ENCODE measurements around the gene PKP2.

Gene PKP2

DNA sequence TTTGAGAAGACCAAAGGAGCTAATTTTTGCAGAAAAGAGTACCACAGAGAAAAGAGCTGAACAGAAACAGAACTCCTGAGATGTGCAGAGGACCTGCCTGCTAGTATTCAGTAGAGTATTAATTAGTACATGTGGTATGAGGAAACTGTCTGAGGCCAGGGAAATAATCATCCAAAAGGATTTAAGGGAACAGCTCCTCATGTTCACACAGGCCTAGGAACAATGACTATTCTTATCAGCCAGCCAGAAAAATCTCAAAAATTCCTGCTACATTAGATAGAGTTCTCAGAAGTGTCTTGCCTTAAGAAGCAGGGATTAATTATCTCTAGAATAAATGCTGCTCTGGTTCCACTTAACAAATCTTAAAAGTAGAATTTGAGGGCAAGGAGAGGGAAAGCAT, 36.4 kb downstream of the PKP2 start:
- no peak for DNase-seq

DNA sequence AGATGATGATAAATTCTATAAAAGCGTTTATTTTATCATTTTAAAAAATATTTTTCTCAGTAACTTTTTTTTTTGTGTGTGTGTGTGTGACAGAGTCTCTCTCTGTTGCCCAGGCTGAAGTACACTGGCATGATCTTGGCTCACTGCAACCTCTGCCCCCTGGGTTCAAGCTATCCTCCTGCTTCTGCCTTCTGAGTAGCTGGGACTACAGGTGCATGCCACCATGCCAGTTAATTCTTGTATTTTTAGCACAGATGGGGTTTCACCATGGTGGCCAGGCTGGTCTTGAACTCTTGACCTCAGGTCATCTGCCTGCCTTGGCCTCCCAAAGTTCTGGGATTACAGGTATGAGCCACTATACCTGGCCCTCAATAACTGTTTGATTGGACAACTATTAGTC, 37.2 kb downstream of the PKP2 start:
- DNase-seq = no peak

DNA sequence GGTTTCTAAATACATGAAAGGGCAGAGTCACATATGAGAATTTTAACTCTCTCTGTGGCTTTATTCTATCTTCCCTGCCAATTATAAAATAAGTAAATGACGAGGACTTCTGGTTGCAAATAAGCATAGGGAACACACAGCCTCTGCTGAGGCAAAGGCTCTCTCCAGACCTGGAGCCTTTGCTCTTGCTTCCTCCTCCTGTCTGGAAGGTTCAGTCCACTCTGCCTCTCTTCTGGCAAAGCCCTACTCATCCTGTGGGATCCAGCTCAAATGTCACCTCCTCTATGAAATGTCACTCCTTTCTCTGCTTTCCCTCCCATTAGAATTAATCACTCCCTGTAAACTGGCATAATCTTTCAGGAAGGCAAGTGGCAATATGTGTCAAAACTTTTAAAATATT, 41.9 kb downstream of the PKP2 start:
- no peak for DNase-seq

DNA sequence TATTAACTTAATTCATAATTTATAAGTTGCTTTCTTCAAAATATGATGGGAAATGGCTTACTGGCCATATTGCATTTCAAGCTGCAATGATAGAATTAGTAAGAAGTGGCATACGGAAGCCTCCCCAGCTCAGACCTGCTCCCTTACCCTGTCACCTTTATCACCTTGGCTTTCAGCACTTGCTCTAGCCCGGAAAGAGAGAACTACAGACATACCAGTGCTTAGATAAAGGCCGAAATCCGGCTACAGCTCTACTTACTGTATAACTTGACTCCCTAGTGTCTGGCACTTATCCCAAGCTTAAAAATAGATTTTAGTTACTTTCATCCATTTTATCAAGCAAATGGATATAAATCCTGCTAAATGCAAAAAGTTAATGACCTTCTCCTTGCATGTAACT, 42.5 kb downstream of the PKP2 start:
- DNase-seq = no peak

- no peak for DNase-seq
Observed at GRCh38 chr12:32847287-32847686, 49.3 kb downstream of the PKP2 start.

GRCh38 chr12:32846053-32846452, 50.5 kb downstream of the PKP2 start:
- no peak for DNase-seq

DNA sequence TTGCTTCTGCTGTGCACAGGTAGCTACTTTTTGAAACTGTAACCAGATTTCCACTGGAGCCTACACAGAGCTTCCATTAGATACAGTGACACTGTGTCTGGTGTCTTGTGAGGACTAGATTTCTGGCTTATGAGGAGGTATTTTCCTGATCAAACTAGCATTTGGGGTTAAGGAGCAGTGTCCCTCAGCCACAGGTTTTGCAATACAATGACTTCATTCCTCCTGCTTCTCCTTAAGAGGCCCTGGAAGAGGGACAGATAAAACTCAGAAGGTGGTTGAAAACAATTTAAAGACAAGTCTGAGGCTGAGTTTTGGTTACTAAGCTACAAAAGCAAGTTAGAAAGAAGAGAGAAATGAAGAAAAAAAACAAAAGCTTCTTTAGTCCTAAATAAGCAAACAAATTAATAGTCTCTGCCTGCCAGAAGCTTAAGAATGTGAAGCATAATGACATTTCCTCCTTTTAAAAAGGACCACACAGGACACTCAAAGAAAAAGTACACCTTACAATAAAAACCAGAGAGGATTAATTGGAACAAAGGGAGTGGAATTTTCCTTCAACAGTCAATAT, 53.0 kb downstream of the PKP2 start:
- no peak for DNase-seq

DNA sequence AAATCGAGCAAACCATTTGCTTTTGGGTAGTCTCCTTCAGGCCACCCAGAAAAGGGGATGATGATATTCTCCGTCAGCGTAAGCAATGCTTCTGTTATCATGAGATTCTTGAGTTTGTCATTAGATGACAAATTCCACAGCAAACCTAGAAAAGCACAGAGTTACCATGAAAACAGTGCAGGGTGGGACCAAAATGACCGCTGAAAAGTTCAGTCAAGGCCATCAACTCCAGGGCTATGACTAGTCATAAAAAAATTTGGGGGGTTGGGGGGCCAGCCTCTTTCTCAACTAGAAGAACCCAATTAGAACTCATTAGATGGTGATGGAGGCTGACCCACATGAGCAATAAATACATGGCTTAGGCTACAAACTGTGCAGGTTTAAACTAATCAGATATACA, 55.5 kb downstream of the PKP2 start:
- no peak for DNase-seq

GRCh38 chr12:32839828-32840227, 56.7 kb downstream of the PKP2 start:
- no peak for DNase-seq

DNA sequence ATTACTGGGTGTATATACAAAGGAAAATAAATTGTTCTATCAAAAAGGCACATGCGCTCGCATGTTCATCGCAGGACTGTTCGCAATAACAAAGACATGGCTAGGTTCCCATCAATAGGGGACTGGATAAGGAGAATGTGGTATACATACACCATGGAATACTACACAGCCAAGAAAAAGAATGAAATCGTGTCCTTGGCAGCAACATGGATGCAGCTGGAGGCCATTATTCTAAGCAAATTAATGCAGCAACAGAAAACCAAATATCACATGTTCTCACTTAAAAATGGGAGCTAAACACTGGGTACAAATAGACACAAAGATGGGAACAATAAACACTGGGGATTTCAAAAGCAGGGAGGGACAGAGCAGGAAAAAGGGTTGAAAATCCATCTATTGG, 58.6 kb downstream of the PKP2 start:
- no peak for DNase-seq

DNA sequence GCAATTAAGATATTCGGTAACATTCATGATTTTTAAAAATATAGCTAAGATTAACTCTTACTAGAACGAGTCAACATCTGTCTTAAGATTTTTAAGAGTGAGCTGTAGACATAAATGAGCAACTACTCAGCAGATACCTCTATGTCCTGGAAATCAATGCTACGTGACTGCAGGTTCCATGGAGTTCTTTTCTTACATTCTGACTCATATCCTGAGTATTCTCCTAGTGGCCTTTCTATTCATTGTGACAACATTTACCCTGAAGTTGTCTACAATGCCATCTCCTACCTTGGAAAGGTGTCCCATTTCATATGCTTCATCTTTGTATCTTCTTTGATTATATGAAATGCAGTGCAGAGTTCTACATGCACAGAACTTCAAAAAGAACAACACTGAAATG, 59.9 kb downstream of the PKP2 start:
- no peak for DNase-seq

- no peak for DNase-seq
Observed at GRCh38 chr12:32834122-32834521, 62.5 kb downstream of the PKP2 start.

- DNase-seq = no peak
Observed at GRCh38 chr12:32828552-32828951, 68.0 kb downstream of the PKP2 start.

- DNase-seq = no peak
Observed at GRCh38 chr12:32828120-32828519, 68.5 kb downstream of the PKP2 start.

- DNase-seq = no peak
Observed at GRCh38 chr12:32826807-32827412, 69.7 kb downstream of the PKP2 start.

DNA sequence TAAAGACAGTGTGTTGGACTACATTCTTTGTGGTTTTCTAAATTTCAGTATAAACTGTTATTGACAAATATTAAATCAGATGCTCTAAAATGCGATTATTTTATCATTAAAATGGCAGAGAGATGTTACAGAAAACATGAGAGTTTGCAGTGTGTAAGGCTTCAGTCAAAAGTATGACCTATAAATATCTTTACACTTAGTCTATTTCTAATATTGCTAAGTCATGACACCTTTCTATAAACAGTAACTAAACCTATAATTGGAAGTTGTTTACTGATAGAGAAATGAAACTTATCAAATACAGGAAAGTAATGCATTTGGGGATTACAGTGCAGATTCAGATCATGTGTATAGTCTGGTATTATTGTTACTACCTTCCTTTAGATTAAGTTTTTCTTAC, 72.0 kb downstream of the PKP2 start:
- no peak for DNase-seq

DNA sequence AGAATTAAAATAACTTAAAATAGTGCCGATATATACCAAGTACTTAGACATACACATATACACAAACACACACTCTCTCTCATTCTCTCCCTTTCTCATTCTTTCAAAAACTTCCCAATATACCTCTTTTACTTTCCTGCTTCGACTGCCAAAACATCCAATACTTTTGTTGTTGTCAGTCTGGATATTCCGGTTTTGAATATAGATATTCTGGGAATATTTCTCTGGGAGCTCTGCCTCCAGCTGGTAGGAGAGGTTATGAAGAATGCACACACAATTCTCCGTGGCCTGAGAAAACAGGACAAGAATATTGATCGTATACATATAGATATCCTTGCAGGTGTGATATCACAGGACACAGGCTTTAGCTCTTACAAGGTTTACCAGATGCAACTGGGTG, 74.2 kb downstream of the PKP2 start:
- DNase-seq = no peak

- DNase-seq = no peak
Observed at GRCh38 chr12:32821710-32822109, 74.9 kb downstream of the PKP2 start.

DNA sequence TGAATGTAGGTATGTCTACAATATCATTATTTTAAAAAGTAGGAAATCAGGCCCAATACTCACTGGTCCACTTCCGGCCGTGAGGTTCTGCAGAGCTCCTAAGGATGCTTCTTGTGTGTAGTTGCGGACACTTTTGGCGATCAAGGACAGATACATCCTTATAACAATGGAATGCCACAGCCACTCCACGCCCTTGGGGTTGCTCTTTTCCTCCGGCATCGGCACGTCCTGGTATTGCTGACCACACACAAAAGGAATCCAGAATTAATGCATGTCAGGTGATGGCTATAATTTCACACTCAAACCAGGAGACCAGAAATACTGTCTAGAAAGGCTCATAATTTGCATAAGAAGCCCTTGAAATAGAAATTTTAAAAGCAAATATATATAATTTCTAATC, 75.3 kb downstream of the PKP2 start:
- no peak for DNase-seq

- no peak for DNase-seq
Observed at GRCh38 chr12:32820376-32820931, 76.1 kb downstream of the PKP2 start.

DNA sequence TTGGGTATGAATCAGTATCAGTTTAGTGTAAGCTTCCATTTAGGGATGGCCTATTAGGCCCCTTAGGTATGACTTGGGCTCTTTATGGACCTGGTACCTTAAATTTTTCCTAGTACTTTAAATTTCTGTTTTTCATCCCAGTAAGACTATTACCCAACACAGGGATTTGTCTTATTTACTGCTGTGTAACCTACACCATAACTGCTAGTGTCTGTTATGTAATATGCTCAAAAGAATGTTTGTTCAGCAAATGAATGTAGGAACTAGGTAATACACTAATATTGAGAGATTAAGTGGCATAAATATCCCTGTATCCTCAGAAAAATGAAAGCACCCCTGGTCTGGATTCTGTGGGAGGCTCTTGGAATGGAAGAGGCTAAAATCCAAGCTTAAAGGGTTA, 77.2 kb downstream of the PKP2 start:
- no peak for DNase-seq

DNA sequence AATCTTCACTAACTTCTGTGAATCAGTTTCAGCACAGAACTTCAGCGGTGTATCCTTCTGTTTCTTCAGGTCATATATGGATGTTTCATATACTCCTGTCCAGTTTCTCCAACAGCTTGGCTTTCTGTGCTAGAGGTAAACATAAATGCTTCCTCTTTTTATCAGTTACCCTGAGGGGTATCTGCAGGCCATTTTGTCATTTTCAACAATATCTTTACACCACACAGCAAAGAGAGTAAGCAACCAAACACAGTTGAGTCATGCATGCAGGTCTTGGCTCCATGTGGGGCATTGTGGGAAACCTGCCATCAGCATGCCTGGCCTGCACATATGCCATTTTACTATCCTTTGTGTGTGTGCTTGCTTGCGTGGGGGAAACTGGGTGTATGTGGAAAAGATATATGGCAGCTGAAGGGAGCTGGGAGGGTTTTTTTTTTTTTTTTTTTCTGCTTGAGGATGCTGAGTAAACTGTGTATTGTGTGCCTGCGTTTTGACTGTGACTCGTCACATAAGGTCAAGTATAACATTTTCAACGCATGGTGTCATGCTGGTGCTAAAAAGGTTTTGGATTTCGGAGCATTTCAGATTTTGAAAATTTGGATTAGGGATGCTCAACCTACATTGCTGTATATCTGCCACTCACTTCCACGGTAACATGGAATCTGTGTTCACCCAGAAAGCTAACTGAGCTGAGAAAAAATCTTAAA, 84.7 kb downstream of the PKP2 start:
- no peak for DNase-seq

- DNase-seq = no peak
Observed at GRCh38 chr12:32809846-32810245, 86.7 kb downstream of the PKP2 start.

GRCh38 chr12:32809196-32809595, 87.4 kb downstream of the PKP2 start:
- DNase-seq = no peak

- DNase-seq = no peak
Observed at GRCh38 chr12:32804301-32804700, 92.3 kb downstream of the PKP2 start.

All from NCI-H526 (cell line).